M059J (cell line): ENCODE data around the gene PDZD2. TPM values are rescaled to one million over a fixed set of nuclear protein-coding genes. Genes with fewer than 3 reads are reported as not detected.
"Not testable (repeated sequence)": the region's sequence is repeated elsewhere in the genome, so short reads cannot be mapped to it uniquely, and the experiment has no call there.

Experiments
- DNase-seq: peaks from one replicate; pipeline ENCODE4 v3.0.0-alpha.2; 2012; ENCODE audit warnings: low read depth
- total RNA-seq: library from RNA; depleted of rRNA; stranded (reverse); fragments of >200 nt; shearing (Covaris generic); gene quantifications from 2 replicates; pipeline ENCODE4 v1.2.3, GENCODE V29; 2014

Gene PDZD2
- total RNA-seq, 1 experiment from 2014 or later = 7.1 TPM

DNA sequence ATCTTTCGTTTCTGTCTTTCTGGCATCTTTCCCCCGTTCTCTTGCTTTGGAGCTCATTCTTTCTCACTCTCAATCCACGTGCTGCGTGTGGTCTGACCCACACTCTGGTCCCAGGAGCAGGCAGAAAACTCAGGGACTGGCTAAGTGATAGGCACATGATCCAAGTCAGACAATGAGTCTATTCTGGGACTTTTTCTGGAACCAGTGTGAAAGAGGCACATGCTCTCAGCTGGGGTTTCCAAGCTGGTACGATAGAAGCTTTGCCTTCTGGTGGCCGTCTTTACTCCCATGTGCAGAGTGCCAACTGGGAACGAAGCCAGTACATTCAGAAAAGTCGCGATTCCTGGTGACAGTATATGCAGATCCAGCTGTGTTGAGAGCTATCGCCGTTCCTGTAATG lies 94.4 kb downstream of the PDZD2 start:
- no peak for DNase-seq

DNA sequence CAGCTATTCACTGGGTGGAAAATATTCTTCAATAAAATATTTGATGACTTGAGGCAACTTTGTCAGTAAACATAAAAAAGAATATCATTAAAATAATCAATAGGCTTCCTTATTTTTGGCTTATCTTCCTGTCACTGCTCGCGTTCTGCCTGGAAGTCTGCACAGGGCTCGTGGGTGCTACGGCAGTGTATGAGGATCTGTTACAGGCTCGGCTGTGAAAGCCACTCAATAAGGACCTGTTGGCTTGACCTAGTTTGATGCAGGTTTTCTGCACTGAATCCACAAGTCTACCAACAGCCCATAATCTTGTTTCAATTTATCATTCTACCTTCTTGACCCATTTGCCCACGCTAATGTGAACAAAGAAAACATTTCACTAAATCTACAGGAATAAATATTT lies 97.2 kb downstream of the PDZD2 start:
- DNase-seq = no peak

GRCh38 chr5:31738199-31738598 lies 99.3 kb downstream of the PDZD2 start:
- DNase-seq = no peak

GRCh38 chr5:31741496-31741895 lies 102.6 kb downstream of the PDZD2 start:
- DNase-seq = no peak

DNA sequence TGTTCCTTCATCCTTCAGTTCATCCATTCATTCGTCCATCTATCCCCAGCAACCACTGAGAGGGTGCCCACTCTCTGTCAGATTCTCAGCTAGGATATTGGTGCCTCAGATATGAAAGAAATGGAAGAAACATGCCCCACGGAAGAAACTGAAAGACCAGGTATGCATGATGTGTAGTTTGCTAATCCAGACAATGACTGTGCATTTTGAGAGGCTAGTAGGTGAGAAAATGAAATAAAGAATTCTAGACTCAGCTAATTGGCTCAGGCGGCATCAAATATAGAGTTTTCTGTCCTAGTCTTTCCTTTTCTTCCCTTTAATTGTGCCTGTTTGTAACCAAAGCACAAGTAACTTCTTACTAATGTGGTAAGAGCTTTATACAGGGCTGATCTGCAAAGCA lies 104.7 kb downstream of the PDZD2 start:
- no peak for DNase-seq

DNA sequence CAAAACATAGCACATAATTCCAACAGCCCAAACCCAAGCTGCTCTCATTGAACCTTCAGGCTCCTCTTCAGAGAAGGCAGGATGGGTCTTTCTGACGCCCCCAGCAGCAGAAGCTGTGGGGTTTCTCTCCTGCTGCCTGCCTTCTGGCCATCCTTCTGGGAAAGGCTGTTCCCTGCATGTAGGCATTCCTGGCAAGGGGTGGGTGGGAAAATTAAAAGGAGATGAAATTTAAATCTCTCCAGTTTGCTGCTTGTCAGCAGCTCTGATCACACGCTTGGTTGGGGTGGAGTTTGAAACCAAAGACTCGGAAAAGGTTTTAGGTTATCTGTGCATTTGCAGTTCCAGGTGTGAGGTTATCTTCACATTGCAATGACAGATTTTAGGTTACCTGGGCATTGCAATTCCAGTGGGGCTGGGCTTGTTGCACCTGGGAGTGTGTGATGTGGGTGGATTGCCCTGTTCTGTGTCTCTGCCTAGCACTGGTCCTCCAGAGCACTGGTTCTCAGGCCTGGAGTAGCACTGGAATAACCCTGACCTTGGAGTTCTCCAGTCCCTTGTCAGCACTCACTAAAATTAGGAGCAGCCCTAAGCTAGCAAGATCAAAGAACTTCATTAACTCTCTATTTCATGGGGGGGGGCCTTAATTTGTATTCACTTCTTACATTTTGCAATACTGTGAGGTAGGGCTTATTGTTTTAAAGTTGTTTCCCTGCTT lies 109.7 kb downstream of the PDZD2 start:
- no peak for DNase-seq

- no peak for DNase-seq
Observed at GRCh38 chr5:31750215-31750614, 111.3 kb downstream of the PDZD2 start.

- no peak for DNase-seq
Observed at GRCh38 chr5:31751610-31752009, 112.7 kb downstream of the PDZD2 start.

GRCh38 chr5:31753700-31754357 lies 114.9 kb downstream of the PDZD2 start:
- DNase-seq = no peak

DNA sequence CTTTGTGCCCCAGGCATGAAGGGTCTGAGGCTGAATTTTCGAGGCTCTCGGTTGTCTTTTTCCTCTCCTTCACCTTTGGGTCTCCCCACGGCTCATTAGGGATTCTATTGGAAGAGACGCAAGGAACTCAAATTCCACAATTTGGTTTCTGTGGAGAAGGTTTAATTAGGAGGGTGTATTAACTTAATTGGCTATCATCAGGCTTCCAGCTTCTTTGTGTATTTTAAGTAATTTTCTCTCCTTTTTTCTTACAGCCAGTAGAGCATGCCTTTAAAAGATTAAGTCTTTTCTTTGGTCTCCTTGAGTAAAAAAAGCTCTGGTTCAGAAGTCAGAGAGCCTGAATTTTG lies 115.4 kb downstream of the PDZD2 start:
- DNase-seq = no peak

- no peak for DNase-seq
Observed at GRCh38 chr5:31754741-31755675, 116.1 kb downstream of the PDZD2 start.

- DNase-seq = no peak
Observed at GRCh38 chr5:31755676-31756230, 116.8 kb downstream of the PDZD2 start.

DNA sequence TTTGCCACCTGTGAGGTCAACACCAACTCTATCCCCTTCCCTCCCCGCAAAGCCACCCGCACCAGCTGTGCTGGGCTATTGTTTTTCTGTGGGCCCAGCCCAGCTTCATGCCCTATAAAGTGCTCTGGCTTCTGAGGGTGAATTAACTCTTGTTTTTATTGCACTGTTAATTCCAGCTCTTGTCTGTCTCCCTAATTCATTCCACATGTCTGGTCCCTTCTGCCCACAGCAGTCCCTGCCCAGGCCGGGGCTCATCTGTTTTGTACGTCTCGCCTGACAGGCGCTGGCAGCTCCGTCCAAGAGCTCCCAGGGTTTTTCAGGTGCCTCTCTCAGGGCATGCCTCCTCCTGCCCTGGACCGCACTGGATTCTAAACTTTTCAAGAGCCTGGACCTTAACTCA lies 118.9 kb downstream of the PDZD2 start:
- DNase-seq = no peak

DNA sequence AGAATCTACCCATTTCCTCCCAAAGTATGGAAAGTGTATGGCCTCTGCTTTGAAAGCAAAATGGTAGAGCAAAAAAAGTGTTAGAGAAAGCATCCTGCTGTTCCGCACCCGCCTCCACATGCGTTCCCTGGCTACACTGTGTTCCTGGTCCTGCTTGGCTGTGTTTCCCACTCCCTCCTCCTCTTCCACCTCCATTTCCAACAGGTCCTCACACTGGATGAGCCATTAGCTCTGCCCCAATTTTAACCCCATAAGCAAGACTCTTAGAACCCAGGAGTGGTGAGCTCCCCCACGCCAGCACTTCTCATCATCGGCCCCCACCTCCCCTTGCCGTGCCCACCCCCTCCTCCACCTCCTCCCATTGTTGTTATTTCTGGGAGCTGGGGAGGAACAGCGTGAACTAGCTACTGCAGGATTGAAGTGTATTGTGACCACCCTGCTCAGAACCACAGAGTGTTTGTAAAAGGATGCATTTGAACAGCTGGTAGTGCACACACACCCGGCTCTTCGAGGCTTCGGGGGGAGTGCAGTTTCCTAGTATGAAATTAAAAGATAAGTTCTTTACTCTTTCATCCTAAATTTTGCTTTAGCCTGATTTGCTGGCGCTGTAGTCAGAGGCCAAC lies 120.0 kb downstream of the PDZD2 start:
- no peak for DNase-seq

GRCh38 chr5:31759925-31760324 lies 121.0 kb downstream of the PDZD2 start:
- DNase-seq = no peak

DNA sequence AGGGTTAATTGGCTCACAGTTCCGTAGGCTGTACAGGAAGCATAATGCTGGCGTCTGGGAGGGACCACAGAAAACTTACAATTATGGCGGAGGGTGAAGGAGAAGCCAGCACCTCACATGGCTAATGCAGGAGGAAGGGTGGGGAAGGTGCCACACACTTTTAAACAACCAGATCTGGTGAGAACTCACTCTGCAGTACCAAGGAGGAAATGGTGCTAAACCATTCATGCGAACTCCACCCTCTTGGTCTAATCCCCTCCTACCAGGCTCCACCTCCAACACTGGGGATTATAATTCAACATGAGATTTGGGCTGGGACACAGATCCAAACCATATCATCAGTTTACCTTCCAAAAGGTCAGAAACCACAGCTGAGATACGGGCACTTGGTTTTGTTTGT lies 122.9 kb downstream of the PDZD2 start:
- no peak for DNase-seq

DNA sequence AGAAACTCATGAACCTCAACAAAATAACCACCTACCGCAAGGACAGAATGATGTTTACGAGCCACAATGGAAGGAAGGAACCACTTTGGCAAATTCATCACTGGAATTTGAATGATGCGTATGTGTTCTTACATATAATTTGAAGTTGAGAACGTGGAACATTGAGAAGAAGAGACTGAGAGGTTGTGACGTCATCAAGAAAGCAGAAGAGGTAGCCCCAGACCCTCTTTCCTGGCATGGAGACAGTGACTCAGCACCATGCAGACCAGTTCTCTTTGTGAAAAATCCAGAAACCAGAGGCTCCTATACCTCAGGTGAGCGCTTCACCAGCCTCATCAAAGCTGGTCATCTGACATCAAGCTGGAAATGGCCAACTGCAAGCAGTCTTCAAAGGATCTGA lies 124.5 kb downstream of the PDZD2 start:
- DNase-seq = no peak

DNA sequence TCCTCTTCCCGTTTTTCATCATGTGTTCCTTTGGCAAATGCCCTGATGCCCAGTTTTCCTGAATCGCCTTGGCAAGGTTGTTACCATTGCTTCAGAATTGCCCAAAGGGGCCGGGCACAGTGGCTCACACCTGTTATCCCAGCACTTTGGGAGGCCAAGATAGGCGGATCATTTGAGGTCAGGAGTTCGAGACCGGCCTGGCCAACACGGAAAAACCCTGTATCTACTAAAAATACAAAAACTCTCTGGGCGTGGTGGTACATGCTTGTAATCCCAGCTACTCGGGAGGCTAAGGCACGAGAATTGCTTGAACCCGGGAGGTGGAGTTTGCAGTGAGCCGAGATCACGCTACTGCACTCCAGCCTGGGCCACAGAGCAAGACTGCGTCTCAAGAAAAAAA lies 125.8 kb downstream of the PDZD2 start:
- DNase-seq = not testable (repeated sequence)

DNA sequence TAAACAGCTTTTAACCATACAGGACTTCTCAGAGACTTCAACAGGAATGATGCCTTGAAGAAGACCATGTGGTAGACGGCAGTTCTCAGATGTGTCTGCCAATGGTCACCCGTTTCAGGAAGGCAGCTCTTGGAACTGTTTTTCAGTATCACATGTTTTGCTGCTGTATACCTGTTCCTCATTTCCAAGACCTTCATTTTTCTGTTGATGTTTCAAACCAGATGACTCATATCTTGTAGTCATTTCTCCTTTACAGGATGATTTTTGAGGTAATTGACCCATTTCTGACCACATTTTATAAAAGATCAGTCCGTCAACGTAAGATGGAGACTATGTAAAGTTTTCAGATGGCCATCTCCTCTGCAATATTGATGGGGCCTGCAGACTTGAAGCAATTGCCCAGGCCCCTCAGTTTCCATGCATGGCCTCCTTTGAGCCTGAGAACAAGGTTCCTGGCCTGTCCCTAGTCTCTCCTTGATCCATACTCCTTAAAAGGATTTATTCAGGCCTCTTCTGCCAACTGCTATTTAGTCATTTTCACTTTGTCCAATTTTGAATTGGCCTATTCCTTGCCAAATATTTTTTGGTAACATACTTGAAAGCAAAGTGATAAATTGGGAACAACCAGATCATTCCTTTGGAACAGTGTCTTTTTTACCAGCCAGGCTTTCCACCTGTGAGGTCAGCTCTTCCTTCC lies 128.6 kb downstream of the PDZD2 start:
- no peak for DNase-seq

DNA sequence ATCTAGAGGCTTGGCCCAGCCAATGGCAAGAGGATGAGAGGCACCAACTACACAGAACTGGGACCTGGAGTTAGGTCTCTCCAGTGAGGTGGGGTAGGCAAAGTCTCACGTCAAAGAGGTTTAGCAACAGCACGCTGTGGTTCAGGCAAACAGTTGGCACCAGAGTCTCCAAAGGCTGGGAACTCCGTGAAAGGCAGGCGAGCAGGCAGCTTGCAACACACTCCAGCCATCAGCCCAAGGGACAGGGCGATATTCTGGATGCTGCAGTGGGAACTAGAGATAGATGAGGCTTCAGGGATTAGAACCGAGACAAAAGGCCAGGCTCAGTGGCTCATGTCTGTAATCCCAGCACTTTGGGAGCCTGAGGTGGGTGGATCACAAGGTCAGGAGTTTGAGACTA lies 129.1 kb downstream of the PDZD2 start:
- no peak for DNase-seq

GRCh38 chr5:31768784-31769183 lies 129.9 kb downstream of the PDZD2 start:
- no peak for DNase-seq
